ENCODE measurements around the gene TNFRSF18. TPM values are rescaled to one million over a fixed set of nuclear protein-coding genes. Genes with fewer than 3 reads are reported as not detected.

The TNFRSF18 gene
- total and polyA plus RNA-seq, 7 experiments from 2014 or later, result 0.32 to 81.7 (median 7.6) TPM; not detected in 3

- DNase-seq (peak in 2 of 9 donors; percentile 28 to 66), ATAC-seq (peak; percentile 18)
- Histone ChIP-seq H3K36me3 (ENCODE audit: control insufficient read depth in 2 of 3, insufficient read depth in 3 of 3, low read length in 3 of 3) (peaks cover 0 to 26% (median 0%) of the 10 kb centered on the region in 3 experiments), H3K27me3 (ENCODE audit: control insufficient read depth in 2 of 2, insufficient read depth in 2 of 2, low read length in 2 of 2) (no peaks in the 10 kb centered on the region), H3K27ac (ENCODE audit: low read depth, low read length) (peak within 1 kb of the TSS; percentile 50), H3K4me1 (ENCODE audit: control insufficient read depth in 2 of 2, insufficient read depth in 2 of 2, low read length in 2 of 2) (peaks cover 11 to 27% of the 10 kb centered on the region in 2 donors), H3K4me3 (ENCODE audit: low read length) (peak within 1 kb of the TSS; percentile 43), H3K9me3 (ENCODE audit: control insufficient read depth in 2 of 3, low read length in 3 of 3) (no peaks in the 10 kb centered on the region)
- peaks cover under 1 to 37% (median 22%) of the 10 kb centered on the region in 7 donors for H3K4me1 Mint-ChIP-seq
- peak within 1 kb of the TSS in 9 of 10 donors; percentile 39 to 80 (median 62) for H3K4me3 Mint-ChIP-seq
- H3K9me3 Mint-ChIP-seq, result peaks cover 0 to 2% (median 0%) of the 10 kb centered on the region in 11 donors
- H3K27me3 Mint-ChIP-seq, result no peaks in the 10 kb centered on the region
- peaks cover 0 to 14% (median 0%) of the 10 kb centered on the region in 5 donors for H3K36me3 Mint-ChIP-seq
- ChIA-PET CTCF (no interaction called here), POLR2A (no interaction called here)
- intact Hi-C loops (cut with micrococcal nuclease), result loop anchor here (2.0 to 5.0 kb wide), 3 partner anchors 59 to 97 kb away; partner anchors contain the start of genes C1orf159 (in 1 of the 2) and UBE2J2 (in 1 of the 2)
- peak within 1 kb of the TSS in 7 of 9 donors; percentile 15 to 78 (median 55) for H3K27ac Mint-ChIP-seq
These were observed 7.2 kb upstream of the TNFRSF18 start, which contains the start of gene TNFRSF4 for GRCh38 chr1:1213345-1214265. Gene TNFRSF4 (minus strand): TSS chr1:1214153. CDS start chr1:1214127, 26 bp downstream.

- Histone ChIP-seq H3K4me1 (ENCODE audit: control insufficient read depth in 2 of 2, insufficient read depth in 2 of 2, low read length in 2 of 2) (peaks cover 17 to 27% of the 10 kb centered on the region in 2 donors), H3K9me3 (ENCODE audit: control insufficient read depth in 2 of 3, low read length in 3 of 3) (no peaks in the 10 kb centered on the region), H3K27ac (ENCODE audit: low read depth, low read length) (peak overlapping the region; percentile 50), H3K4me3 (ENCODE audit: low read length) (peak overlapping the region; percentile 43), H3K36me3 (ENCODE audit: control insufficient read depth in 2 of 3, insufficient read depth in 3 of 3, low read length in 3 of 3) (peaks cover 0 to 19% (median 0%) of the 10 kb centered on the region in 3 experiments), H3K27me3 (ENCODE audit: control insufficient read depth in 2 of 2, insufficient read depth in 2 of 2, low read length in 2 of 2) (no peaks in the 10 kb centered on the region)
- H3K4me1 Mint-ChIP-seq, result peaks cover 6 to 44% (median 29%) of the 10 kb centered on the region in 7 donors
- peak in 2 of 9 donors; percentile 11 to 71 for DNase-seq
- peak overlapping the region in 1 of 9 donors; percentile 62 for H3K27ac Mint-ChIP-seq
- peak; percentile 50 for ATAC-seq
- peaks cover 0 to 11% (median 0%) of the 10 kb centered on the region in 5 donors for H3K36me3 Mint-ChIP-seq
- POLR2A ChIA-PET, result no interaction called here
- H3K4me3 Mint-ChIP-seq, result peak overlapping the region in 4 of 10 donors; percentile 23 to 78 (median 69)
- CTCF ChIA-PET, result no interaction called here
- peaks cover 0 to 2% (median 0%) of the 10 kb centered on the region in 11 donors for H3K9me3 Mint-ChIP-seq
- no peaks in the 10 kb centered on the region for H3K27me3 Mint-ChIP-seq
- intact Hi-C loops (cut with micrococcal nuclease), result loop anchor here (2.0 to 5.0 kb wide), 3 partner anchors 59 to 96 kb away; partner anchors contain the start of genes C1orf159 (in 1 of the 2) and UBE2J2 (in 1 of the 2)
These were observed 6.5 kb upstream of the TNFRSF18 start for GRCh38 chr1:1212780-1213344.

GRCh38 chr1:1211541-1212441, 5.4 kb upstream of the TNFRSF18 start:
- POLR2A ChIA-PET, result no interaction called here
- Histone ChIP-seq H3K36me3 (ENCODE audit: control insufficient read depth in 2 of 3, insufficient read depth in 3 of 3, low read length in 3 of 3) (peaks cover 0 to 11% (median 0%) of the 10 kb centered on the region in 3 experiments), H3K4me1 (ENCODE audit: control insufficient read depth in 2 of 2, insufficient read depth in 2 of 2, low read length in 2 of 2) (peaks cover 18 to 34% of the 10 kb centered on the region in 2 donors), H3K27me3 (ENCODE audit: control insufficient read depth in 2 of 2, insufficient read depth in 2 of 2, low read length in 2 of 2) (no peaks in the 10 kb centered on the region), H3K27ac (ENCODE audit: low read depth, low read length) (no peak overlapping the region), H3K4me3 (ENCODE audit: low read length) (no peak overlapping the region), H3K9me3 (ENCODE audit: control insufficient read depth in 2 of 3, low read length in 3 of 3) (no peaks in the 10 kb centered on the region)
- intact Hi-C loops (cut with micrococcal nuclease), result loop anchor here (2.0 to 5.0 kb wide), 3 partner anchors 61 to 95 kb away; partner anchors contain the start of genes C1orf159 (in 1 of the 2) and UBE2J2 (in 1 of the 2)
- H3K4me3 Mint-ChIP-seq, result peak overlapping the region in 5 of 10 donors; percentile 17 to 78 (median 43)
- H3K9me3 Mint-ChIP-seq, result peaks cover 0 to 2% (median 0%) of the 10 kb centered on the region in 11 donors
- ATAC-seq (no peak), DNase-seq (peak in 1 of 9 donors; percentile 9)
- H3K27ac Mint-ChIP-seq, result peak overlapping the region in 1 of 9 donors; percentile 63
- no peaks in the 10 kb centered on the region for H3K27me3 Mint-ChIP-seq
- CTCF ChIA-PET, result no interaction called here
- H3K36me3 Mint-ChIP-seq, result peaks cover 0 to 8% (median 0%) of the 10 kb centered on the region in 5 donors
- peaks cover 6 to 45% (median 30%) of the 10 kb centered on the region in 7 donors for H3K4me1 Mint-ChIP-seq

- H3K36me3 Mint-ChIP-seq, result peaks cover 0 to 3% (median 0%) of the 10 kb centered on the region in 5 donors
- no peak for ATAC-seq
- peaks cover 0 to 2% (median 0%) of the 10 kb centered on the region in 11 donors for H3K9me3 Mint-ChIP-seq
- POLR2A ChIA-PET, result no interaction called here
- CTCF ChIA-PET, result no interaction called here
- peak overlapping the region in 1 of 9 donors; percentile 63 for H3K27ac Mint-ChIP-seq
- Histone ChIP-seq H3K36me3 (ENCODE audit: control insufficient read depth in 2 of 3, insufficient read depth in 3 of 3, low read length in 3 of 3) (peaks cover 0 to 2% (median 0%) of the 10 kb centered on the region in 3 experiments), H3K27me3 (ENCODE audit: control insufficient read depth in 2 of 2, insufficient read depth in 2 of 2, low read length in 2 of 2) (no peaks in the 10 kb centered on the region), H3K27ac (ENCODE audit: low read depth, low read length) (no peak overlapping the region), H3K4me1 (ENCODE audit: control insufficient read depth in 2 of 2, insufficient read depth in 2 of 2, low read length in 2 of 2) (peaks cover 22 to 34% of the 10 kb centered on the region in 2 donors), H3K4me3 (ENCODE audit: low read length) (no peak overlapping the region), H3K9me3 (ENCODE audit: control insufficient read depth in 2 of 3, low read length in 3 of 3) (no peaks in the 10 kb centered on the region)
- peak overlapping the region in 3 of 10 donors; percentile 41 to 55 (median 48) for H3K4me3 Mint-ChIP-seq
- peak in 2 of 9 donors; percentile 5 to 20 for DNase-seq
- H3K4me1 Mint-ChIP-seq, result peaks cover 6 to 44% (median 26%) of the 10 kb centered on the region in 7 donors
- intact Hi-C loops (cut with micrococcal nuclease), result loop anchor here in 1 of 2 donors (5.0 kb wide), 2 partner anchors 61 to 89 kb away; partner anchors contain the start of gene UBE2J2
- H3K27me3 Mint-ChIP-seq, result no peaks in the 10 kb centered on the region
These were observed 4.5 kb upstream of the TNFRSF18 start for GRCh38 chr1:1210726-1211540.

GRCh38 chr1:1208713-1209433, 2.5 kb upstream of the TNFRSF18 start:
- ATAC-seq (peak; percentile 39), DNase-seq (peak in 2 of 9 donors; percentile 14 to 69)
- Histone ChIP-seq H3K4me1 (ENCODE audit: control insufficient read depth in 2 of 2, insufficient read depth in 2 of 2, low read length in 2 of 2) (peaks cover 18 to 21% of the 10 kb centered on the region in 2 donors), H3K9me3 (ENCODE audit: control insufficient read depth in 2 of 3, low read length in 3 of 3) (no peaks in the 10 kb centered on the region), H3K27me3 (ENCODE audit: control insufficient read depth in 2 of 2, insufficient read depth in 2 of 2, low read length in 2 of 2) (no peaks in the 10 kb centered on the region), H3K4me3 (ENCODE audit: low read length) (no peak overlapping the region), H3K36me3 (ENCODE audit: control insufficient read depth in 2 of 3, insufficient read depth in 3 of 3, low read length in 3 of 3) (no peaks in the 10 kb centered on the region), H3K27ac (ENCODE audit: low read depth, low read length) (no peak overlapping the region)
- ChIA-PET POLR2A (interaction anchor here (1.0 kb wide), 1 partner anchor 13 kb away, joined by 3 read pairs; no protein-coding TSS in a partner anchor), CTCF (no interaction called here)
- Mint-ChIP-seq H3K36me3 (peaks cover 0 to 3% (median 0%) of the 10 kb centered on the region in 5 donors), H3K9me3 (peaks cover 0 to 2% (median 0%) of the 10 kb centered on the region in 11 donors), H3K4me3 (peak overlapping the region; percentile 59 to 90 (median 78)), H3K4me1 (peaks cover 6 to 29% (median 14%) of the 10 kb centered on the region in 7 donors), H3K27ac (peak overlapping the region in 1 of 9 donors; percentile 96), H3K27me3 (no peaks in the 10 kb centered on the region)
- intact Hi-C loops (cut with micrococcal nuclease), result loop anchor here in 1 of 2 donors (1.0 to 5.0 kb wide), 3 partner anchors 37 to 72 kb away; partner anchors contain the start of gene TTLL10

Data from naive thymus-derived CD4-positive, alpha-beta T cell (primary cell).